DMS114 treated with DMSO at 0.1 percent for 48 hours (cell line): ENCODE measurements around the gene GSX2.
A peak's percentile ranks its signal among the peaks of the same experiment; 100 is the strongest.
"Not testable (repeated sequence)": the region's sequence is repeated elsewhere in the genome, so short reads cannot be mapped to it uniquely, and the experiment has no call there.

Experiments
- DNase-seq: peaks from one replicate; lab custom pipeline; 2025; ENCODE audit not compliant: unreplicated experiment; lab: John Stamatoyannopoulos, UW

Gene GSX2

DNA sequence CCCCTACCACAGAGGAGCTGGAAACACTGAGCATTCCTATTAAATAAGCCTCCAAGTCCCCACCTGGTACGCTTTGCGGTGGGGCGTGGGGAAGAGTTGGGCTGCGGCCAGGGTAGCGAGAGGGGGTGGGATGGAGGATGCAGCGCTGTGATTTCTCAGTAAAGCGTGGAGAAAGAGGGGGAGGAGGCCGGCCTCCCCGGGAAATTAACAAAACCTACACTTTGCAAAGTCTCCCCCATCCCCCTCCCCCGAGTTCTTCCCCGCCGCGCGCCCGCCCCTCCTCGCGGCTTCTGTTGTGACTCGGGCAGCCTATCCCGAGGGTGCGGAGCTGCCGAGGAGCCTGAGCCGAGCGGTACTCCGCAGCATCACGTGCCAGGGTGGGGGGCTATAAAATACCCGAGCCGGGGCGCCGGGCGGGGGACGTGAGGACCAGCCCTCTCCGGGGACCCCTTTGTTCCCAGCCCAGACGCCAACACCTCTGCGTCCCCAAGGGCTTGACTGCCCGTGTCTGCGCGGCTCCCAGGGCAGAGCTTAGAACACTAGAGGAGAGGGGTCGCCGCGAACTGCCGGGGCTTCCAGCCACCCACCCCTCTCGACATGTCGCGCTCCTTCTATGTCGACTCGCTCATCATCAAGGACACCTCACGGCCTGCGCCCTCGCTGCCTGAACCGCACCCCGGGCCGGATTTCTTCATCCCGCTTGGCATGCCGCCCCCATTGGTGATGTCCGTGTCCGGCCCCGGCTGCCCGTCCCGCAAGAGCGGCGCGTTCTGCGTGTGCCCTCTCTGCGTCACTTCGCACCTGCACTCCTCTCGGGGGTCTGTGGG, at the start of gene GSX2:
Gene GSX2, plus strand, starts transcription at position 416 of the 827 bp plus-strand sequence. Its CDS starts 182 bp downstream, at position 598.
- no peak for DNase-seq

DNA sequence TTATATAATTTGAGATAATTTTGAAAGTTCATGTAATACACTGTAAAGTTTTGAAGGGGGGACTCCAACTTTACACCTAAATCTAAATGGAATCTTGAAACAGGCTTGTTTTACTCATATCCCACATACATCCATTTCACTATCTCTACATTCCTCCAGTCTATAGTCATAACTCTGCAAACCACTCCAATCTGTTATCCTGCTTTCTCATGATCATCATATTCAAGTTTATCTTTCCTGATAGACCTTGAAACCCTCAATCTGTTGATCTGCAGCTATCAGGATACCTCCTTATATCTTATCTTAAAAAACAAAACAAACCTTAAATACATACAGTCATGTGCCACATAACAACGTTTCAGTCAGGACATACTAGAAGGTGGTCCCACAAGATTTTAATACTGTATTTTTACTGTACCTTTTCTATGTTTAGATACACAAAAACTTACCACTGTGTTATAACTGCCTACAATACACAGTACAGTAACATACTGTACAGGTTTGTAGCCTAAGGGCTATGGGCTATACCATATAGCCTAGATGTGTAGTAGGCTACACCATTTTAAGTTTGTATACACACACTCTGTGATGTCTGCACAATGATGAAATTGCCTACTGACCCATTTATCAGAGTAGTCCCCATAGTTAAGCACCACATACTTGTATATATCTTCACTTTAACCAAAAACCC, 49.6 kb upstream of the GSX2 start:
- DNase-seq: no peak

DNA sequence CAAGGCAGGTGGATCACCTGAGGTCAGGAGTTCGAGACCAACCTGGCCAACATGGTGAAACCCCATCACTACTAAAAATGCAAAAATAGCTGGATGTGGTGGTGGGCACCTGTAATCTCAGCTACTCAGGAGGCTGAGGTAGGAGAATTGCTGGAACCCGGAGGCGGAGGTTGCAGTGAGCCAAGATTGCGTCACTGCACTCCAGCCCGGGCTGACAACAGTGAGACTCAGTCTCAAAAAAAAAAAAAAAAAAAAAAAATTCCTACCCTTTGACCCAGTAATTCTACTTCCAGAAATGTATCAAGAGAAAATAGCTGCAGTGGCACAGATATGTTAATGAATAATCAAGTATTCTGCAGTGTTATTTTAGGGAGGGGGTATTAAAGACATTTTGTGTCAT, 46.6 kb upstream of the GSX2 start:
- not testable (repeated sequence) for DNase-seq

DNA sequence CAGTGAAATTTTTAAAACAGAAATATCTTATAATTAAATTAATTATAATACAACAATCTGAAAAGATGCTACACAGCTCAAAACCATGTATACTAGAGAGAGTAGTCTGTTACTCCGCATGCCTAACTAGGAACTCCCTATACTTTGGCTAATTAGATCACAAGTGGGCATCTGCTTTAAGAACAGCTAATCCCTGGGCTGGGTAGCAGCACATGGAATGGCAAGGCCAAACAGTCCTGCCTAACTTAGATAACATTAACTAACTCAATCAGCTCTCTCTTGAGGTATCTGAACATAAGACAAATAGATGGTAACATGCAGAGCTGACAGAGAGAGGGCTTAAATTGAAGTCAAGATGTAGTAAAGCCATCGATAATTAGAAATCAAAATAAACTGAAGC, 45.5 kb upstream of the GSX2 start:
- DNase-seq: no peak

DNA sequence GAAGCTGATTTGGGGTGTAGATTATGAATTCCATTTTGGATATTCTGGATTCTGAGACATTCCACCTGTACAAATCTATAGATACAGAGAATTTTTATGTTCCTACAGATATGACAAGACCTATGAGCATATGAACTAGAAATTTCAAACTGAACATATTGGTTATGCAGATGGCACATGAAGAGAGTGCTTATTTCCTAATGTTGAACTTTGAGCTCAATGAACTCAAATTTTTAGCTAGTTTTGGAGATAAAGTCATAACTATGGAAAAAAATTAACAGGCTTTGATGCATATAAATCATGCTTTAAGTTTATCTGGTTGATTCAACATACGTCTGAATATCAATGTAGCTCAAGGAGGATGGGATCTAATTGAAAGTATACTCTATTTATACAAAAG, 44.5 kb upstream of the GSX2 start:
- DNase-seq: no peak

DNA sequence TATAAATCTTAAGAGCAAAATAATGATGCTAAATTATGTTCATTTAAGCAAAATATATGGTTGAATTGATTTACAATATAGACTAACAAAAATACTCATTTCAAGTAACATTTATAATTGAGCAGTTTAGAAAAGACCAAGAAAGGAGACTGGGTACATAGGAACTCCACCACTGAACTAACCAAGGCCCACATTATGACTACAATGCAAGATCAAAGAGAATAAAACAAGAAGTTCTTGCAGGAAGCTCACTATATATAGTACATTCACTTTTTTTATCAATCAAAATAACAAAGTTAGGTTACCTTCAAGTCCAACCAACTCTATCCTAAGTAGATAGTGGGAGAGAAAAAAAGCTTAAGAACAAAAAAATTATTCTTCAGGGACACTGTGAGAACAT, 43.6 kb upstream of the GSX2 start:
- DNase-seq: no peak

DNA sequence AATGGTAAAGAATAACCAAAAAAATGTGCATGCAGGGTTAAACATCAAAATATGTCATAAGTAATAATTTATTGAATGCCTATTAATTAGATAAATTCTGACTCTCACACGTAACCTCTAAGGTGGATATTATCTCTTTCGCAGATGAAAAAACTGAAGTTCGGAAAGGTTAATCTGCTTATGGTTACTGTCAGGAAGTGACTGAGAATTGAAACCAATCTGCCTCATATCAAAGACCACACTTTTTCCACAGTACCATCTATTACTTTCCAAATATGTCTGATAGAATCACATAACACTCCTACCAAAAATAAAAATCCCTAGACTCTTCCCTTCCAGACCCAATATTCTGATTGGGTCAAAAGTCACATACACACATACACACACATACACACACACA, 41.8 kb upstream of the GSX2 start:
- DNase-seq: no peak

DNA sequence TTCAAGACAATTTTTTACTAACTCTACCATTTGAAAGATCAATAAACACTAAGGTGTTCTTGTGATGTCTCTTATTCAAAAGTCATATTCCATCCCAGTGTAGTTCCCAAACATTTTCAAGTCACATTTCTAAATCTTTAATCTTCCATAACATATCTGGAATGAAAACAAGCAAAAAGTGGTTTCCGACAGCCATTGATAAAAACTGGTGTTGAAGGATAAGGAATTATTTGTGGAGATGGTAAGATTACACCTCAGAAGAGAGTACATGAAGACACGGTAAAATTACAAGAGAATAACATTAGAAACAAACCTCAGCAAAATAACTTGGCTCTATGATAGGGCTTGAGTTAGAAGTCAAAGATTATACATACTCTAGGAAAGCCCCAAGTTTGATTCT, 39.8 kb upstream of the GSX2 start:
- no peak for DNase-seq

DNA sequence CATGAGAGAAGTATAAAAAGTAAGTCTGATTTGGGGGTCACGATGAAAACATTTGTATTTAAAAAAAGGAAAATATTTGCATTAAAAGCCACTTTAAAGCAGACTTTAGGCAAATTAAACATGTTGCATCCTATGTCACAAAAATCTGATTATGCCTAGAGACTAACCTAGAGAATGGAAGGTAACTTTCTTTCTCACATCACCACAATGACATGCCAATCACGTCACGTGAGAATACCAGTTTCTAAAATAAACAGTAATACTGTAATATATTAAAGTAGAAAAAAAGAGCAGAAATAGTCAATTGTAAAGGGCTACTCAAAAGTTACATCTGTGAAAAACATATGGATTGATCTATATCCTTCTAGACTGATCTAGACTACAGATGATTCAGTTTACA, 38.9 kb upstream of the GSX2 start:
- no peak for DNase-seq

DNA sequence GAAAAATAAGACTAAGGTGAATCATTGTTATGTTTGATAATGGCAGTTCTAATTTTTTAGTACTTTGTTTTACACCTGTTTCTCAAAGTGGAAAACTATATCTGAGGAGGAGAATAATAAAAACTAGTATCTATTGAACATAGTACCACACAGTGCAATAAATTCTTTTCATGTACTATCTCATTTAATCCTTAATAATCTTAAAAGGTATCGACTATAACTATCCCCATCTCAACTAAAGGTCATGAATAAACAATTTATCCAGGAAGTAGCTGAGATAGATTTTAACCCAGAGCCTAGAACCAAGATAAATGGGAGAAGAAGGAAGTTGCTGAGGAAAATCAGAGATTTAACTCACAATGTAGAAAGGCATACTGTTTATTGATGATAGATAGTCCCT, 38.1 kb upstream of the GSX2 start:
- no peak for DNase-seq

DNA sequence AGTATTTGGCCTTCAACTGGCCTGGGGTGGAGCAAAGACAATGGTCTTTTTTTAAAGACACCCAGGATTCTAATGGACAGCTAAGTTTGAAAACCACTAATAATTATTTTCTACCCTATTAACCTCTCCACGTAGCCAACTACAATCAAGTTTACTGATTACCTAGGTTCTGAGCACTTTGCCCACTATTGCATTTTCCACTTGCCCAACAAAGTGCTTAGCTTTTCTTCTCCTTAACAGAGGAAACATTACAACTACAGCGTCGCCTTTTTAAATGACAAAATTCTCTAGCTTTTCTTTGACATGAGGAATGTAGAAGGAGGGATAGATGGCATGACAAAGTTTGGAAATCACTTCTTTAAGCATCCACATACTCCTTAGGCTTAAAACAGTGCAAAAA, 37.6 kb upstream of the GSX2 start:
- DNase-seq: no peak

DNA sequence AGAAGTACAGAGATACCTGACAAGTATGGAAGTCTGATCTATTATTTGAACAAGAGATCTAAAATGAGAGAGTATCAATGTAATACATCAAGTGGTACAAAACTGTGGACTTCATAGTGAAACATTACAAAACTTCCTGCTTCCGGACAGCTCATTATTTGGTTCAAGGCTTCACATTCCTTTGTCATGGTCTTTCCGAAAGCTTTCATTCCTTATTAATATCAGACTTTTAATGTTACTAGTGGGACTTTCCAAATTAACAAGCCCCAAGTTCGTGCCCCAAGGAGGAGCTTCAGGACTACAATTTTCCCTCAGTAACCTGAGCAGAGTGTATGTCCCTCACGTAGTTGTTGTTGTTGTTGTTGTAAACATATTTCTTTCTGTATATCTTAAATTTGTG, 36.7 kb upstream of the GSX2 start:
- DNase-seq: no peak

DNA sequence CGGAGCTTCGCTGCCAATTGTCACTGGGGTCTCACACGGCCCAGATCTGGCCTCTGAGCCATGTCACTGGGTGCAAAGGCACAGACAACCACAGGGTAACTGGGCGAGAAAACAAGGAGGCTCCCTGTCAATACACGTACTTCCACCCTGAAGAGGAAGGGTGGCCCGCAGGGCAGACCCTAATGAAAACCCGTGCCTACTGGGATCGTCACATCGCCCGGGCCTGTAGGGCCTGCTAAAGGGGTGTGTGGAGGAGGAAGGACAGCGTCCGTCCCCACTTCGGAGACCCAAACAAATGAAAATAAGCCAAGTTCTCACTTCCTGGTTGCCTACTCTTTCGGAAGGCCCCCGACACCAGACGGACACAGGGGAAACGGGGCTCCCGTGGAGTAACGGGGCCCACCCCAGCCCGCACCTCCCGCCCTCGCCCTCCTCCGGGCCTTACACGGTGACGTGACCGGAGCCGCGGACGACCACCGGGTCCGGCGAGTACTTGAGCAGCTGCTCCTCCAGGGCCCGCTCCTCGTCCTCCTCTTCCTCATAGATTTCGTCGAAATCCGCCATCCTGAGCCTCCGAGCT, 36.1 kb upstream of the GSX2 start:
- DNase-seq: no peak

DNA sequence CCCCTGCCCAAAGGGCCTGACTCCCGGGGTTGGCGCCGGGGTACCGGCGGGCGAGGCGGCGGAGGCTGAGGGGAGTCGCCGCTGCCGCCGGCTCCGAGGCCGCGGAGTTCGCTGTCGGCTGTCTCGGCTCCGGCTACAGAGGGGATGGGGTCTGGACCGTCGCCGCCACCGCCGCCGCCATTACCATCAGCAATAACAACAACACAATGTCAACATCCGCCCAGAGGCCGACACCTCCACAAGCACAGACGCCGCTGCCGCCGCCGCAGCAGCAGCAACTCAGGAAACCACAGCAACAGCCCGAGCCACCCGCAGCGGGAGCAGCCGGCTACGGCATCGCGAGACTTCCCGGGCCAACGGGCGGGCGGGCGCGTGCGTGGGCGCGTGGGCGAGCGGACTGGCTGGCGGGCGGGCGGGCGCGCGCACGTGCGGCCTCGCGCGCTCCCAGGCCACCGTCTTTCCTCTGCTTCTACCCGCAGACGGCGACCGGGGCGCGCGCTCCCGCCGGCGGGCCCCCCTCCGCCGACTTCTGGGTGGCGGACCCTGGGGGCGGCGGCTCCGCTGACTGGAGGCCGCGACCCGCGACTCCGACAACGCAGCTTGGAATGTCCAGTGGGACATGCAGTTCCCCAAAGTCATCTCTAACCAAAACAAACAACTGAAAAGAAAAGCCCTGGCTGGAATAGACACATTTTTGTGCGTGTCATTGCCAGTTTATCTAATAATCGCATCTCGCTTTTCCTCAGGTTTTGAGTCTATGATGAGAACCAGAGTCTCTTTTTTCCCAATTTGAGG, 35.4 kb upstream of the GSX2 start, which contains the start of gene CHIC2:
Gene CHIC2, minus strand, starts transcription at position 289 of the 795 bp plus-strand sequence. CDS start 305 bp downstream, outside the sequence.
- DNase-seq: peak; percentile 60

DNA sequence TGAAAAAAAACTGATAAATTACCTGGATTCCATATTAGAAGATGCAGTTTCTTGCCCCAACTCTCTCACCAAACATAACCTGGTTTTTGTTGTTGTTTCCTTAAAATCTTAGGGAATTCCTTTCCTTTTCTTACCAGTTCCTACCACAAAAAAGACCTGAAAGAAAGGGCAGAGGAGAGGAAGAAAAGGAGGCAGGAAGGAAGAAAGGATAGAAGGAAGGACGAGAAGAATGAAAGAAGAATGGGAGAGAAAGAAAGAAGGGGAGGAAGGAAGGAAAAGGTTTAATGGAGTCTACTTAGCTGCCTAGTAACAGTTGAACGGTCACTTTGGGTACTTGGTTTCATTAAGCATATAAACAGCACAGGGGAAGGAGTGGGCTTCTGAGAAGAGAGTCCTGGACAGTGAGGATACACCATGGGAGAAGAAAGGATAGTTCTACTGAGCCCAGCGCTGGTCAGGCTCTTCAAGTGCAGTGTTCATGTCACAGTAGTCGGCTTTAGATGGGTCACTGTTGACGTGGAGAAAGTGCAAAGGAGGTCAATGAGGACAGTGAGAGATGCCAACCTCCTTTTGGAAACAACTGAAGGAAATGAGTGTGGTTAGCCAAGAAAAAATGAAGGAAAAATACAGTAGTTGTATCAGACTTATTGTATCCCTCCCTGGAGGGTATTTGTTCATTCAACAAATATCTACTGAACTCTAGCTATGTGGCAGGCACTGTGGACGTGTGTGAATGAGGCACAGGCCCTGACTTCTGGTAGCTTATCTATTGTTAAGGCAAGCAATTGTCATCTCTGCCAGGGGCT, 34.5 kb upstream of the GSX2 start:
- DNase-seq: no peak

DNA sequence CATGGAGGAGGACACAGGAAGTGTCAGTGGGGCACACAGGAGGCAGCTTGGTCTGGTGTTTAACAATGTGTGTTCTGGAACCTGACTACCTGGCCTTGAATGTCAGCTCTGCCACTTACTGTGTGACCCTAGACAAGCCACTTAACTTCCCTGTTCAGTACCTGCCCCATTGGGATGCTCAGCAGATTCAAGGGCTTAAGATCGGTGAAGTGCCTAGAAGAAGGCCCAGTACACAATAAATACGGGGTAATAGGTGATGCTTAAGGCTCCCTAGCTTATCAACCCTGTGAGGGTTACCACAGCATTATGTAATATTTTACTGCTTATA, 33.9 kb upstream of the GSX2 start:
- DNase-seq: no peak

DNA sequence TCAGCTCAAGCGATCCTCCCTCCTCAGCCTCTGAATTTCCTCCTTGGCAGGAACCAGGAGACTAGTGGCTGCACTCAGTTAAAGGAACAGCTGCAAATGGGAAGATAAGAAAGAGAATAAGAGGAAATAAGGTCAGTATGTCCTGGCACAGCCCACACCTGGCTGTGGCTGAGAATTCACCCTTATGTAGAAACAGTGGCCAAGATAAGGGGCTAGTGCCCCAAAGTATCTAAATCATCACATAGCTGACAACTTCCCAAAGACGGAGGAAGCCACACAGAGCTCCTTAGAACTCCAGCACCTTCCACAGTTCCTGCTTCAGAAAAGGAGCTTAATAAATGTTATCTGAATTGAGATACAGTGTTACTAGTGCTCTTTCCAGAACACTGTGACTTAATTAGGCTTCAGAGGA, 33.2 kb upstream of the GSX2 start:
- DNase-seq: no peak

DNA sequence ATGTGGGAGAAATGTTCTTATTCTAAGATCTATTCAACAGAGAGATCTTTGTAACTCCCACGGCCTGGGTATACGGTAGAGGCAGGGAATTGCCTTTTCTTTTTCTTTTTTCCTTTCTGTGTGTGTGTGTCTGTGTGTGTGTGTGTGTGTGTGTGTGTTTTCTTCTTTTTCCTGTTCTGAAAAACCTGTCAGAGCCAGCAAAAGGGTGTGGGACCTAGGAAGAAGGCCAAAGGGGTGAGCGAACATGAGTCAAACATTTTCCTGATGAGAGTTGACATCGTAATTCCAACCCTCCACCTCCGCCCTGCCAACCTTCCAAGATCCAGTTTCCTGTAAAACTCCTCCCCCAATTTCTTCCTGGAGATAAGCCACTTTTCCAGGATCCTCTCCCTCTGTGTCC, 32.8 kb upstream of the GSX2 start:
- DNase-seq: no peak

DNA sequence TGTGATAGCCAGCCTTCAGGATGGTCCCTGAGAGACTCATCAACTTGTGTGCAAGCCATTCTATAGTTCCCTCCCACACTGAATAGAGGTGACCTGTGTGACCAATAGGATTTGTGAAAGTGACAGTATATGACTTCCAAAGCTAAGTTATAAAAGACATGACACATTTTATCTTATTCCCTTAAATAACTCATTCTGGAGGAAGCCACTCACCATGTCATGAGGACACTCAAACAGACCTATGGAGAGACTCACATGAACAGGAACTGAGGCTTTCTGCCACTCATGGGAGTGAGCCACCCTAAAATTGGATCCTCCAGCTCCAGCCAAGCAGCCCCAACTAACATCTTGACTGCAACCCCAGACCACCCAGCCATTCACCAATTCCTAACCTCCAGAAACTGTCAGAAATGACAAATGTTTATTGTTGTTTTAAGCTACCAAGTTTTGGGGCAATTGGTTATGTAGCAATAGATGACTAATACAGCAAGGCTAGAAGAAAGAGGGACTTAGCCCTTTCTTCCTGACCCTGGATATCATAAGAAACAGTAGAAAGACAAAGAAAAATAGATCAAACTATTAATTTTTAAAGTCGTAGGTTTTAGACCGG, 26.6 kb upstream of the GSX2 start:
- DNase-seq: no peak

DNA sequence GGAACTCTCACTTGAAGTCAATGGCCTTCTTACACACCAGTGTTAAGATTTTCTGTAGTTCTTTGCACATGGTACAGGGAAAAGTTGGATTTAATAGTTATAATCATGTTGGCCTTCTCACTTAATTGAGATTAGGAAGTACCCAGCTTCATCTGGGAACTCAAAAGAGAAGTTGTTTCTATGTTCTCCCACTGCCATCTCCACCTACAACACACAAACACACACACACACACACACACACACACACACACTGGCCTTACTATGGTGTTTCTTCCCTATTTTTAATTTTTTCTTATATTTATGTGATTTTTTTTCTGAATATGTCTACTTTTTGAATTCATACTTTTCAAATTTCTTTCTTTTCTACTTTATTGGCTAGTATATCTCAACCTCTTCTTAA, 25.6 kb upstream of the GSX2 start:
- no peak for DNase-seq
